Stimulated activated naive CD8-positive, alpha-beta T cell treated with anti-CD3 and anti-CD28 coated beads, Interleukin-15, Interleukin-2, amounts not matched to agents 100 ng/mL and 50 ng/mL, for 24 hours (primary cell): ENCODE measurements around the gene PDE12.

Experiments
- H3K27ac Mint-ChIP-seq: one replicate; pipeline ENCODE4 v1.8.0; 2021; ENCODE audit warnings: mild to moderate bottlenecking, mixed read lengths
- H3K27me3 Mint-ChIP-seq: one replicate; pipeline ENCODE4 v1.8.0; 2021; ENCODE audit warnings: mixed read lengths
- H3K36me3 Mint-ChIP-seq: one replicate; pipeline ENCODE4 v1.8.0; 2021; ENCODE audit warnings: low read depth, mixed read lengths
- H3K4me1 Mint-ChIP-seq: one replicate; pipeline ENCODE4 v1.8.0; 2021; ENCODE audit warnings: low read depth, mixed read lengths
- H3K4me3 Mint-ChIP-seq: one replicate; pipeline ENCODE4 v1.8.0; 2021; ENCODE audit warnings: mild to moderate bottlenecking, mixed read lengths
- H3K9me3 Mint-ChIP-seq: one replicate; pipeline ENCODE4 v1.8.0; 2021; ENCODE audit warnings: mixed read lengths

The PDE12 gene

GRCh38 chr3:57555738-57556458, at the start of gene PDE12:
Gene PDE12, plus strand, starts transcription at chr3:57556274. Its CDS starts 106 bp downstream, at chr3:57556380.
- Mint-ChIP-seq H3K27ac (peak within 1 kb of the TSS; percentile 98), H3K4me1 (peaks cover 48% of the 10 kb centered on the region), H3K4me3 (peak within 1 kb of the TSS; percentile 97), H3K9me3 (no peaks in the 10 kb centered on the region), H3K36me3 (peaks cover 39% of the 10 kb centered on the region), H3K27me3 (no peaks in the 10 kb centered on the region)

- no peaks in the 10 kb centered on the region for H3K9me3 Mint-ChIP-seq
- H3K36me3 Mint-ChIP-seq, result no peaks in the 10 kb centered on the region
- no peaks in the 10 kb centered on the region for H3K27me3 Mint-ChIP-seq
- no peak overlapping the region for H3K4me3 Mint-ChIP-seq
- H3K4me1 Mint-ChIP-seq, result no peaks in the 10 kb centered on the region
- no peak overlapping the region for H3K27ac Mint-ChIP-seq
These were observed 43.9 kb upstream of the PDE12 start for GRCh38 chr3:57512166-57512565.

- H3K4me1 Mint-ChIP-seq, result no peaks in the 10 kb centered on the region
- no peaks in the 10 kb centered on the region for H3K36me3 Mint-ChIP-seq
These were observed 37.7 kb upstream of the PDE12 start for GRCh38 chr3:57518276-57518915.

GRCh38 chr3:57530071-57530608, 25.9 kb upstream of the PDE12 start:
- Mint-ChIP-seq H3K9me3 (no peaks in the 10 kb centered on the region), H3K27ac (no peak overlapping the region), H3K4me3 (no peak overlapping the region), H3K27me3 (peaks cover 3% of the 10 kb centered on the region), H3K36me3 (no peaks in the 10 kb centered on the region), H3K4me1 (no peaks in the 10 kb centered on the region)

More at GRCh38 chr3:57518276-57518915, 37.7 kb upstream of the PDE12 start:
- no peaks in the 10 kb centered on the region for H3K9me3 Mint-ChIP-seq
- H3K4me3 Mint-ChIP-seq, result no peak overlapping the region
- H3K27me3 Mint-ChIP-seq, result no peaks in the 10 kb centered on the region
- no peak overlapping the region for H3K27ac Mint-ChIP-seq

- no peak overlapping the region for H3K27ac Mint-ChIP-seq
- no peaks in the 10 kb centered on the region for H3K36me3 Mint-ChIP-seq
- no peaks in the 10 kb centered on the region for H3K9me3 Mint-ChIP-seq
- H3K4me3 Mint-ChIP-seq, result no peak overlapping the region
- no peaks in the 10 kb centered on the region for H3K4me1 Mint-ChIP-seq
- no peaks in the 10 kb centered on the region for H3K27me3 Mint-ChIP-seq
These were observed 17.6 kb upstream of the PDE12 start for GRCh38 chr3:57538465-57538864.

GRCh38 chr3:57544181-57545125, 11.6 kb upstream of the PDE12 start, which contains the start of gene DNAH12:
Gene DNAH12, minus strand, starts transcription at chr3:57544344. Its CDS starts 1,474 bp downstream, at chr3:57542870.
- H3K4me1 Mint-ChIP-seq, result peaks cover 10% of the 10 kb centered on the region
- H3K4me3 Mint-ChIP-seq, result no peak within 1 kb of the TSS
- H3K27ac Mint-ChIP-seq, result no peak within 1 kb of the TSS
- no peaks in the 10 kb centered on the region for H3K36me3 Mint-ChIP-seq
- no peaks in the 10 kb centered on the region for H3K27me3 Mint-ChIP-seq
- H3K9me3 Mint-ChIP-seq, result no peaks in the 10 kb centered on the region

- no peak overlapping the region for H3K4me3 Mint-ChIP-seq
- H3K36me3 Mint-ChIP-seq, result no peaks in the 10 kb centered on the region
- H3K4me1 Mint-ChIP-seq, result peaks cover 10% of the 10 kb centered on the region
- no peaks in the 10 kb centered on the region for H3K27me3 Mint-ChIP-seq
- no peak overlapping the region for H3K27ac Mint-ChIP-seq
- H3K9me3 Mint-ChIP-seq, result no peaks in the 10 kb centered on the region
These were observed 10.3 kb upstream of the PDE12 start for GRCh38 chr3:57545636-57546268.

- H3K27me3 Mint-ChIP-seq, result no peaks in the 10 kb centered on the region
- no peak overlapping the region for H3K27ac Mint-ChIP-seq
- no peaks in the 10 kb centered on the region for H3K9me3 Mint-ChIP-seq
- peaks cover 10% of the 10 kb centered on the region for H3K4me1 Mint-ChIP-seq
- no peaks in the 10 kb centered on the region for H3K36me3 Mint-ChIP-seq
- no peak overlapping the region for H3K4me3 Mint-ChIP-seq
These were observed 9.5 kb upstream of the PDE12 start for GRCh38 chr3:57546616-57547015.

GRCh38 chr3:57555306-57555705, 768 bp upstream of the PDE12 start:
- H3K27me3 Mint-ChIP-seq, result no peaks in the 10 kb centered on the region
- H3K27ac Mint-ChIP-seq, result peak overlapping the region; percentile 98
- peak overlapping the region; percentile 97 for H3K4me3 Mint-ChIP-seq
- peaks cover 33% of the 10 kb centered on the region for H3K36me3 Mint-ChIP-seq
- H3K9me3 Mint-ChIP-seq, result no peaks in the 10 kb centered on the region
- H3K4me1 Mint-ChIP-seq, result peaks cover 42% of the 10 kb centered on the region

GRCh38 chr3:57556459-57557084, 498 bp downstream of the PDE12 start:
- H3K4me3 Mint-ChIP-seq, result peak overlapping the region; percentile 97
- H3K9me3 Mint-ChIP-seq, result no peaks in the 10 kb centered on the region
- peaks cover 42% of the 10 kb centered on the region for H3K36me3 Mint-ChIP-seq
- H3K4me1 Mint-ChIP-seq, result peaks cover 54% of the 10 kb centered on the region
- H3K27ac Mint-ChIP-seq, result peak overlapping the region; percentile 98
- H3K27me3 Mint-ChIP-seq, result no peaks in the 10 kb centered on the region

GRCh38 chr3:57557085-57557537, 1.0 kb downstream of the PDE12 start:
- Mint-ChIP-seq H3K36me3 (peaks cover 42% of the 10 kb centered on the region), H3K9me3 (no peaks in the 10 kb centered on the region), H3K4me3 (peak overlapping the region; percentile 97), H3K4me1 (peaks cover 59% of the 10 kb centered on the region), H3K27ac (peak overlapping the region; percentile 98), H3K27me3 (no peaks in the 10 kb centered on the region)

- Mint-ChIP-seq H3K36me3 (peaks cover 55% of the 10 kb centered on the region), H3K9me3 (no peaks in the 10 kb centered on the region), H3K4me1 (peaks cover 72% of the 10 kb centered on the region), H3K27ac (no peak overlapping the region), H3K27me3 (no peaks in the 10 kb centered on the region), H3K4me3 (peak overlapping the region; percentile 97)
These were observed 3.5 kb downstream of the PDE12 start for GRCh38 chr3:57559526-57559925.

- Mint-ChIP-seq H3K36me3 (peaks cover 61% of the 10 kb centered on the region), H3K4me3 (no peak overlapping the region), H3K4me1 (peaks cover 5% of the 10 kb centered on the region), H3K27me3 (no peaks in the 10 kb centered on the region), H3K27ac (no peak overlapping the region), H3K9me3 (no peaks in the 10 kb centered on the region)
These were observed 13.9 kb downstream of the PDE12 start for GRCh38 chr3:57569859-57570450.
